C1 segment of cervical spinal cord (tissue), 14 donors: ENCODE results near the gene CMKLR1.

ENCODE experiments used
- DNase-seq, 14 donors: peaks; one replicate each; lab custom pipeline; 2025; lab: John Stamatoyannopoulos, UW

Gene CMKLR1

GRCh38 chr12:108337235-108338223 is 1.6 kb downstream of the CMKLR1 start:
- peak in 3 of 14 donors; percentile 25 to 37 (median 27) for DNase-seq

DNA sequence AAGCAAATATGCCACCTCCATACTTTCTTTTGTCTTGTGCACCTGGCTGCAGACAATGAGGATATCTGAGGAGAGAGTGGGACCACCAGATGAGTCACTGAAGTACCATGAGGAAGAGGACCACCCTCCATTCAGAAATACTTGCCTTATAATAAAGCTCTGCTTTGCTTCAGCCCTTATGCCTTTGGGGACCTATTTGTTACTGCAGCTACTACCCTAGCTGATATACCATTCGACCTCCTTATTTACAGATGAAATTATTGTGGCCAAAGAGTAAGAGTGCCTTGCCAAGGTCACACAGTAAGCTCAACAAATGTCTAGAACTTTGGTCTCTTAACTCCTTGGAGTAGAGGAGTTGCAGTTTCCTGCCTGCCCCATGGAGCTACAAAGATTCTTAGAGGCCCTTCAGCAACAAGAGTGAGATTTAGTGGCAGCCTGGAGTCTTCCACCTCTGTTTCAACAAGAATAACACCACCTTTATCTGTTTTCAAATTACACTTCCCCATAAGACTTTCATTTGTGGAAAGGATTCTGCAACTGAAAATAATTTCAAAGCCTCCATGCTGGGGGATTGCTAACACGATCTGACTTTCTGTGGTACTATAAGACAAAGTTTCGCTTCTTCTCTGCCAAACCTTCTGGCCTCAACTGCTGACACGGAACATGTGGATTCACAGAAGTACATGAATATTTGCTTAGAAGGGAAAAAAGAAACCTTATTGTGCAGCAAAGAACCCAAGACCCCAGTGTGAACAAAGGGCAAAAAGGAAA is 3.6 kb downstream of the CMKLR1 start:
- peak in 1 of 14 donors; percentile 2 for DNase-seq

- no peak for DNase-seq
Measured at GRCh38 chr12:108333898-108334699, 5.0 kb downstream of the CMKLR1 start.

DNA sequence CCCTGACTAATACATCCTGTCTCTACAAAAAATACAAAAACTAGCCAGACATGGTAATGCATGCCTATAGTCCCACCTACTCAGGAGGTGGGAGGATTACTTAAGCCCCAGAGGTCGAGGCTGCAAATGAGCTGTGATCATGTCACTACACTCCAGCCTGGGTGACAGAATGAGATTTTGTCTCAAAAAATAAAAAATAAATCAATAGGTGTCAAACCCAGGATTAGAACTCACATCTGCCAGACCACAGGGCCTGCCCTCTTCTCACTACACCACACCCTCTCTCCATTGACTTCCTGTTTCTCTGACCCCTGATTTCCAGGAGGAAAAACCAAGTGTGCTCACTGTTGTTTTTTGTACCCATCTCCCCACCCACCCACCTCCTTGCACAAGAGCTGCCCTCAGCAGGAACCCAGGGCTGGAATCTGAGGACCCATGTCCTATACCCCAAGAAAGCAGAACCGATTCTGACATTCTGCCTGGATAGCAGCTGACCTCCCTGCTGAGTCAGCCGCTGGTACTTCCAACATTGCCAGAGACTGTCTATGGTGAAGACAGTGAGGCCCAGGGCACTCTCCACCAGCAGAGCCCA is 6.2 kb downstream of the CMKLR1 start:
- peak in 8 of 14 donors; percentile 8 to 59 (median 47) for DNase-seq

- no peak for DNase-seq
Measured at GRCh38 chr12:108328420-108328819, 10.7 kb downstream of the CMKLR1 start.

DNA sequence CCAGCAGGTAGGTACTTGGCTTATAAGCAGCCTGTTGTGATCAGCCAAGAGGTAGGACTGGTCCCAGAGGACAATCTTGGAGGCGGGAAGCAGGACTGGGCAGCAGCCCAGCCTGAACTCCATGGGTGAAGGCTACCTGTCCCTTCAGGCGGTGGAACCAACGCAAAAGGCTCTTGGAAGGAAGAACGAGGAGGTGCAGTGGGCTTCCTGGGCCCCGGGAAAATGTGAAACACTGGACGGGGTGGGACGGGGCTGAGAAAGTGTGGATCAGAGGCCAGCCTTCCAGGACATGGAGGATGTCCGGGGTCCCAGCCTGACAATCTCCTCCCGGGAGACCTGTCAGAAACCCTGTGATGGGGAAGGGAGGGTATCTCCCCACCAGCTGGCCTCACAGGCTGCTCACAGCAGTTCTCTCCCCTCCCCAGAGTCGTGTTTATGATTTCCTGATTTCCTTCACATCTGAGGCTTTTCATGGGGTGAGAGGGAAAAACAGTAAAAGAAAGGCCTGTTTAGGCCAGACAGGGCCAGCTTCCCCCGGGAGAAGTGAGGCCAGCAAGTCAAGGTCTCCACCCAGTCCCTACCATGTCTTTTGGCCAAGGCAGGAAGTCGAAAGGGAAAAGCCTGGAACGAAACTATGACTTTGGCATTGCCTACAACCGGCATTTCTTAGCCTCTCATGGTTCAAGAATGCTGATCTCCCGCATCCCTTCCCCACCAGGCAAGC is 11.3 kb downstream of the CMKLR1 start:
- DNase-seq = no peak

- peak in 1 of 14 donors; percentile 29 for DNase-seq
Measured at GRCh38 chr12:108326254-108326750, 12.8 kb downstream of the CMKLR1 start.

GRCh38 chr12:108325549-108325948 is 13.6 kb downstream of the CMKLR1 start:
- no peak for DNase-seq

DNA sequence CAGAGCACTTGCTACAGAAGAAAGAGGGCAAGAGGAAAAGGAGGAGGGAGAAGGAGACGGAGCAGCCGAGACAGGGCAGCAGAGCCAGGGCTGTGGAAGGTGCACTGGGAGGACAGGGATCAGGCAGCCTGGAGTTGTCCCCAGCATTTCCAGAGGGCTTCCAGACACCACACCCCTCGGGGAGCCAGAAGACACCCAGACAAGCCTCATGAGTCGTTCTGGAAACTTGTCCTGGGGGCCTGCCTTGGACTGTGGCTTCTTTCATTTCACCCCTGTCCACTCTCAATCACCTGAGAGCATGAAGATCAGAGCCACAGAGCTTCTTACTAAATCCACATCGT is 14.1 kb downstream of the CMKLR1 start:
- no peak for DNase-seq

GRCh38 chr12:108324351-108325017 is 14.6 kb downstream of the CMKLR1 start:
- DNase-seq = peak in 1 of 14 donors; percentile 8

- DNase-seq = peak in 1 of 14 donors; percentile 80
Measured at GRCh38 chr12:108323581-108323980, 15.5 kb downstream of the CMKLR1 start.

GRCh38 chr12:108322998-108323397 is 16.1 kb downstream of the CMKLR1 start:
- no peak for DNase-seq

GRCh38 chr12:108321688-108322087 is 17.4 kb downstream of the CMKLR1 start:
- DNase-seq = no peak

- DNase-seq = no peak
Measured at GRCh38 chr12:108320507-108321293, 18.4 kb downstream of the CMKLR1 start.

GRCh38 chr12:108319277-108320234 is 19.6 kb downstream of the CMKLR1 start:
- DNase-seq = no peak

GRCh38 chr12:108318472-108319275 is 20.4 kb downstream of the CMKLR1 start:
- DNase-seq = peak in 1 of 14 donors; percentile 75
